Jurkat, Clone E6-1 (cell line): ENCODE results near the gene HS2ST1.

ENCODE experiments used
- DNase-seq: peaks from one replicate; pipeline ENCODE4 v3.0.0-alpha.2; 2011; ENCODE audit warnings: low read depth, low spot score
- H3K4me3 ChIP-seq: 2 replicates; pipeline ENCODE4 v1.5.1; 2011; ENCODE audit warnings: mild to moderate bottlenecking, low read length, control low read depth, moderate library complexity

HS2ST1 gene

GRCh38 chr1:87143413-87144135 lies 229.1 kb downstream of the HS2ST1 start:
- no peak overlapping the region for H3K4me3 ChIP-seq
- no peak for DNase-seq

GRCh38 chr1:87144316-87144895 lies 230.0 kb downstream of the HS2ST1 start:
- no peak overlapping the region for H3K4me3 ChIP-seq
- no peak for DNase-seq

GRCh38 chr1:87144981-87145380 lies 230.5 kb downstream of the HS2ST1 start:
- no peak overlapping the region for H3K4me3 ChIP-seq
- no peak for DNase-seq

- no peak overlapping the region for H3K4me3 ChIP-seq
- no peak for DNase-seq
Measured at GRCh38 chr1:87146538-87146937, 232.1 kb downstream of the HS2ST1 start.

GRCh38 chr1:87146986-87147385 lies 232.6 kb downstream of the HS2ST1 start:
- no peak overlapping the region for H3K4me3 ChIP-seq
- no peak for DNase-seq

- DNase-seq, result no peak
- no peak overlapping the region for H3K4me3 ChIP-seq
Measured at GRCh38 chr1:87147851-87148250, 233.4 kb downstream of the HS2ST1 start.

- H3K4me3 ChIP-seq, result no peak overlapping the region
- DNase-seq, result no peak
Measured at GRCh38 chr1:87148661-87149060, 234.2 kb downstream of the HS2ST1 start.

- no peak overlapping the region for H3K4me3 ChIP-seq
Measured at GRCh38 chr1:87149241-87150041, 235.0 kb downstream of the HS2ST1 start.

GRCh38 chr1:87150143-87150542 lies 235.7 kb downstream of the HS2ST1 start:
- no peak overlapping the region for H3K4me3 ChIP-seq
- DNase-seq, result no peak

More at GRCh38 chr1:87149241-87150041, 235.0 kb downstream of the HS2ST1 start:
- DNase-seq, result no peak

- DNase-seq, result no peak
Measured at GRCh38 chr1:87151500-87152421, 237.3 kb downstream of the HS2ST1 start.

GRCh38 chr1:87154384-87154783 lies 239.9 kb downstream of the HS2ST1 start:
- H3K4me3 ChIP-seq, result no peak overlapping the region
- DNase-seq, result no peak

More at GRCh38 chr1:87151500-87152421, 237.3 kb downstream of the HS2ST1 start:
- H3K4me3 ChIP-seq, result no peak overlapping the region

- DNase-seq, result no peak
- H3K4me3 ChIP-seq, result no peak overlapping the region
Measured at GRCh38 chr1:87155170-87155569, 240.7 kb downstream of the HS2ST1 start.

- DNase-seq, result no peak
- no peak overlapping the region for H3K4me3 ChIP-seq
Measured at GRCh38 chr1:87155648-87156047, 241.2 kb downstream of the HS2ST1 start.

- DNase-seq, result no peak
- no peak overlapping the region for H3K4me3 ChIP-seq
Measured at GRCh38 chr1:87156124-87156523, 241.7 kb downstream of the HS2ST1 start.

- DNase-seq, result no peak
- H3K4me3 ChIP-seq, result no peak overlapping the region
Measured at GRCh38 chr1:87159378-87159915, 245.0 kb downstream of the HS2ST1 start.
